GM19023 (cell line): ENCODE results near the gene KMT5C.

Experiments used
- ATAC-seq: cut with Tn5 transposase; IDR thresholded peaks from one replicate; pipeline ENCODE4 v1.9.1; 2021; ENCODE audit warnings: mild to moderate bottlenecking, moderate library complexity; ENCODE audit not compliant: unreplicated experiment

KMT5C gene

DNA sequence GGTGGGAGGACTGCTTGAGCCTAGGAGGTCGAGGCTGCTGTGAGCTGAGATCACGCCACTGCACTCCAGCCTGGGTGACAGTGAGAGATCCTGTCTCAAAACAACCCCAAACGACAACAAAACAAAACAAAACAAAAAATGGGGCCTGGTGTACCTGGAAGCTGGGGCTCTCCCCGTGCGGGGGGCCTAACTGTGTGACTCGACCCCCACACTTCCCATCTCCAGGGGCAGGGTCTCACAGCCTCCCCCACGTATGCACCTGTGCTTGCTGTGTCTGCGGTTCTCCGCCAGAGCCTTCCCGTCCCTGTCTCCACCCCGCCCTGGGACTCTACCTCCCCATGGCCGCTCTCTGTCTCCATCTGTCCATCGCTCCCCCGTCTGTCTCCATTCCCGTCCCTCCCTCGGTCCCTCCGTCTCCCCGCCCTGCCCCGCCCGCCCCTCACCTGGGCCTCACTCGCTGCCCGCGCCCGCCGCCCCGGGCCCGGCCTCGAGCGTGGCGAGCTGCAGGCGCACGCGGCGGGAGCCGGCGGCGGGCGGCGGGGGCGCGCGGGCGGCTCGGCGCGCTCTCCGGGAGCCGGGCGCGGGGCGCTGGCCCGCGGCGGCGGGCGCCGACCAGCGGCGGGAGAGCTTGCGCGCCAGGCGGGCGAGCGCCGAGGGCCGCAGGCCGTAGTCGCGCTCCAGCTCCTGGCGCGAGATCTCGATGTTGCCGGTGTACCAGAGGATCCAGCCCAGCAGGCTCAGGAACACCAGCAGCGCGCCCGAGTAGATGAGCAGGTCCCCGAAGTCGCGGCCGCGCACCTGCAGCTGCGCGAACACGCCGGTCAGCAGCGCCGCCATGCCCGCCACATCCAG, 43.8 kb downstream of the KMT5C start:
- ATAC-seq: no peak

DNA sequence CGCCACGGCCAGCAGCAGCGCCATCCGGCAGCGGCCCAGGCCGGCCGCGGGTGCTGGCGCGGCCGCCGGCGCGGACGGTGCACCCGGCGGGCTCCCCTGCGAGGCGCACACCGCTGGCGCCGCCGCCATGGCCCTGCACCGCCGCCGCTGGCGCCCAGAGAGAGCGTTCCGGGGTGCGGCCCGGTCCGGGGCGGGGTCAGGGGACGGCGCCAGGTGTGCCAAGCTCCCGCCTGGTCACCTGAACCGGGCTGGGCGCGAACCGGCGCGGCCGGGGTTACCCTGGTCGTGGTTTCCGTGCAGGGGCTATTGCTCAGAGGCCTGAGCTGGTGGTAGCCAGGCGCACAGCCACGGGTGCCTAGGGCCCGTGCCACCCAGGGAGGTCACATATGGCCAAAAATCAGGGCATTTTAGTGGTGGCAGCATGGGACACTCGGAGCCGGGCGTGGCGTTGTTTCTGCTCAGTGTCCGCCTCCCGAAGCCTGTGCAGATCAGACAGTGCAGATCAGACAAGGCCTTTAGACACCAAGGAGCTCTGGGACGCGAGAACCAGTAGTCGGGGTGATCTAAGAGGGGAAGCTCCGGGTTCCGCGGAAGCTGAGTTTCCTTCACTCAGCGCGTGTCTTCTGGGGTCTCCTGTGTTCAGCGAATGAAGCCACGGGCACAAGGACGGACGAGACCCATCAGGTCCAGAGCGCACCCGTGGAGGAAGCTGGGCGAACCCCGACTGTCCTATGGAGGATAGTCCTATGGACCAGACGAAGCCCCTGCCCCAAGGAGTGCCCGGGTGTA, 44.6 kb downstream of the KMT5C start, which contains the start of gene TMEM238:
TMEM238 (minus strand) TSS at position 162 of the 789 bp plus-strand sequence; CDS start at position 129, 33 bp downstream.
- ATAC-seq: no peak

DNA sequence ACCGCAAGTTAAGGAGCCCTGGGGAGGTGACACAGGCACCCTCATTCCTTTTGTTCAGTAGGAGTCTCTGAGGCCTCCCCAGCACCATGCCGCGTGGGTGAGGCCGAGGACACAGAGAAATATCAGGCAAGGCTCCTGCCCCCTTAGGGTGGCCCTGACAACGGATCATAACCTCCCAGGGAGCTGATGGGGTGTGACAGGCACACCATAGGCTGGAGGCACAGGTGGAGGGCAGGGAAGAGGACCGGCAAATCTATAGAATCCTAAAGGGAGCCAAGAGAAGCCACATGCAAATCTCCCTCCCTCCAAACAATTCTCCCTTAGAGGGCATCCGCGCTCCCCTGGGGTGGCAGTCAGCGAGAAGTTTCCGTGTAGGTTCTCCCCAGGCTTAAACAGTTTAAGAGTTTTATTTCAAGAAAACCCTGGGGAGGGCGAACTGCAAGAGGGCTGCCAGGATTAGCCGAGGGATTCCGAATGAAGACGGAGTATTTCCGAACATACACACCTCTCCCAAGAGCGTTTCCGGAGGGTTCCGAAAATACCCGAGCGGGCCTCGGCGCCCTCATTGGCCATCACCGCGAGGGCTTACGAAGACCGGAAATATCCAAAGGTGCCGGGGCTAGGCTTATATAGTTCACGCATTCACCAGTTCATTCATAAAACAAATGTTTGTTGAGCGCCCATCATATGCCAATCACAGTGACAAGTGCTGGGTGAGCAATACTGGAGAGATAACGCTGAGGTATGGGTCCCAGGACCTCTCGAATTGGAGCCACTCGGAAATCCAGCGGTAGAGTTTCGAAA, 45.4 kb downstream of the KMT5C start:
- peak; percentile 52 for ATAC-seq

DNA sequence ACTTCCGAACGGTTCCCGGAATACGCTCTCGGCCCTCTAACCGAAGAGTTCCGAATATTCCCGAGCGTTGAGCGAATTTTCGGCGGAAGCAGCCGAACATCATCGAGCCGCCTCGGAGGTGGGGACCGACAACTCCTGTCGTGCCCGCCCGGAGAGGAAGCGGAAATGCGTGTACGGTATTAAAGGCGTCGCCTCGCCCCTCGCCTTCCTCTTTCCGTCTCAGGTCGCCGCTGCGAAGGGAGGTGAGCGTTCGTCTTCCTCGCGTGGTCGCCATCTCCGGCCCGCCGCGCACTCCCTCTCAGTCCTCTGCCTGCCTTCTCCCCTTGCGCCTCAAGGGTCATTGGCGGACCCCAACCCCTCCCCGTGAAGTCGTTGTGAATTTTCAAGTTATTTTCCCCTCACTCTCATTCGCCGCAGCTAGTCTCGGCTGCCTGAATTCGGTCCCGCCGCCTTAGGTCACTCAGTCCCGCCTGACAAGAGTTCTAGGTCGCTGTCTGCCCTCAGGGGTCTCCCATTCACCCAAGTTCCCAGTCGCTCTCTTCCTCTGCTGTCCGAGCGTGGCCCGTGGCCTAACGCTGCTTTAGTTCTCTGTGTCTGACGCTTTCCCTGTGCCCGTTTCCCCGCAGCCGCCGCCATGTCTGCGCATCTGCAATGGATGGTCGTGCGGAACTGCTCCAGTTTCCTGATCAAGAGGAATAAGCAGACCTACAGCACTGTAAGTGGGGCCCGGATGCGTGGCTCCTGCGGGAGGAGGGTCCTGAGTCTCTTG, 46.2 kb downstream of the KMT5C start, which contains the start of gene RPL28:
RPL28 (plus strand) TSS at position 209 of the 769 bp plus-strand sequence; CDS start at position 635, 426 bp downstream.
- peak; percentile 69 for ATAC-seq

DNA sequence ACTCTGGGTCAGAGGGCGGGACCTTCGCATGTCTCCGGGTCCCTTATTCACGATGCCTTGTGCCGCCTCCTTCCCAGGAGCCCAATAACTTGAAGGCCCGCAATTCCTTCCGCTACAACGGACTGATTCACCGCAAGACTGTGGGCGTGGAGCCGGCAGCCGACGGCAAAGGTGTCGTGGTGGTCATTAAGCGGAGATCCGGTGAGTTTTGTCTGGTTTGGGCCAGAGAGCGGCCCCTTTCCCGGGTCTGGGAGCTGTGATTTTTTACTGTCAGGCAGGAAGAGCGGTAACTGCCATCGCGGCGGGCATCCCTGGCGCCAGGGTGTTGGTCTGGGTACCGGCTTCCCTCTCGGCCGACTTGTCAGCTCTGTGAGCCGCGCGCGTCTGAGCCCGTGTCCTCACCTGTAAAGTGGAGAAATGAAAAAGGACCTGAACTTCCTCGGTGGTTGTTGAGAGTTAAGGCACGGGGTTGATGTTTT, 46.9 kb downstream of the KMT5C start:
- no peak for ATAC-seq

DNA sequence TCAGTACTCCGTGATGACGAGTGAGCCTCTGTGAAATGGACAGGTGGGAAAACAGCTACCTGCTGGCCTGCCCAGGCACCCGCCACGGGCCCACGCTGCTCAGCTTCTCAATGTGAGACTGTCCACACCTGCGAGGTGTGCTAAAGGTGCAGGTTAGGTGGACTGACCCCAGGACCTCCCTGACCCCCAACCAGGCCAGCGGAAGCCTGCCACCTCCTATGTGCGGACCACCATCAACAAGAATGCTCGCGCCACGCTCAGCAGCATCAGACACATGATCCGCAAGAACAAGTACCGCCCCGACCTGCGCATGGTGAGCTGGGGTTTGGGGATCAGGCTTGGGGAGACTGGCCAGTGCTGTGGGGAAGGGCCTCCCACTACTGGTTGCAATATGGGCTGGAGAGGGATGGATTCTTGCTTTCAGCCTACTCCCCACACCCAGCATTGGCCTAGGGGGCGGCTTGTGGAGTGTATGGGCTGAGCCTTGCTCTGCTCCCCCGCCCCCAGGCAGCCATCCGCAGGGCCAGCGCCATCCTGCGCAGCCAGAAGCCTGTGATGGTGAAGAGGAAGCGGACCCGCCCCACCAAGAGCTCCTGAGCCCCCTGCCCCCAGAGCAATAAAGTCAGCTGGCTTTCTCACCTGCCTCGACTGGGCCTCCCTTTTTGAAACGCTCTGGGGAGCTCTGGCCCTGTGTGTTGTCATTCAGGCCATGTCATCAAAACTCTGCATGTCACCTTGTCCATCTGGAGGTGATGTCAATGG, 48.2 kb downstream of the KMT5C start:
- no peak for ATAC-seq

DNA sequence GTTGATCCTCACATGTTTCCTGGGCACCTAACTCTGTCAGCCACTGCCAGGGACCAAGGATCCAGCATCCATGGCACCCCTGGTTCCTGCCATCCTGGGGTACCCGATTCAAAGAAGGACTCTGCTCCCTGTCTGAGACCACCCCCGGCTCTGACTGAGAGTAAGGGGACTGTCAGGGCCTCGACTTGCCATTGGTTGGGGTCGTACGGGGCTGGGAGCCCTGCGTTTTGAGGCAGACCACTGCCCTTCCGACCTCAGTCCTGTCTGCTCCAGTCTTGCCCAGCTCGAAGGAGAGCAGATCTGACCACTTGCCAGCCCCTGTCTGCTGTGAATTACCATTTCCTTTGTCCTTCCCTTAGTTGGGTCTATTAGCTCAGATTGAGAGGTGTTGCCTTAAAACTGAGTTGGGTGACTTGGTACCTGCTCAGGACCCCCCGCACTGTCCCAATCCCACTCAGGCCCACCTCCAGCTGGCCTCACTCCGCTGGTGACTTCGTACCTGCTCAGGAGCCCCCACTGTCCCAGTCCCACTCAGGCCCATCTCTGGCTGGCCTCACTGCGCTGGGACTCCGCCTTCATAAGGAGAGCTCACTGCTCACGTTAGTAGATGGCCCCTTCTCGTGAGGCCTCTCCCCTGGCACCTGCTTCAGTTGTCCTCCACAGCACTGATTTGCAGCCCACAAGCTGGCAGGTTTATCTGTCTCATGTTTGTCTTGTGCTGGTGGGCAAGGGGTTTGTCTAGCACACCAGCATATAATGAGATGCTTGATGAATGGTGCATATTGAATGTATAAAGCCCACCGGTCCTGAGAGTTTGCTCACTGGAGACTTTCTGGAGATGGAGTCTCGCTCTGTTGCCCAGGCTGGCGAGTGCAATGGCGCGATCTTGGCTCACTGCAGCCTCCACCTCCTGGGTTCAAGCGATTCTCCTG, 50.0 kb downstream of the KMT5C start:
- ATAC-seq: no peak

DNA sequence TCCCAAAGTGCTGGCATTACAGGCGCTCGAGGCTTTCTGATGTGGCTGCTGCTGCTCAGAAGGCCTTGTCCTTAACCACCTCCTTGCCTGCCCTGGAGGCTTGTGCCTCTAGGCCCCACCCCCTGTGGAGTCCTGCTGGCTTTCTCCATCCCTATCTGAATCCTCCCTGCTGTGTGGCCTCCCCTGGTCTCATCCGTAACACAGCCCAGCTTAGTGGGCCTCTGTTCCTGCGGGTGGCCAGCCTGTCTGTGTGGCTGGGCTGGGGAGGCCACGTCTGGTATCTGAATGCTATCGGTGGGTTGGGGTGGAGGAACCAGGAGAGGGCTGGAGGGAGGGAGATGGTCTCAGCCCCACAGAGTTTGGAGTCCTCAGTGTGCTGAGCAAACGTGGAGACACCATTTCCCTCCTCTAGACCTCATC, 50.8 kb downstream of the KMT5C start:
- ATAC-seq: no peak

DNA sequence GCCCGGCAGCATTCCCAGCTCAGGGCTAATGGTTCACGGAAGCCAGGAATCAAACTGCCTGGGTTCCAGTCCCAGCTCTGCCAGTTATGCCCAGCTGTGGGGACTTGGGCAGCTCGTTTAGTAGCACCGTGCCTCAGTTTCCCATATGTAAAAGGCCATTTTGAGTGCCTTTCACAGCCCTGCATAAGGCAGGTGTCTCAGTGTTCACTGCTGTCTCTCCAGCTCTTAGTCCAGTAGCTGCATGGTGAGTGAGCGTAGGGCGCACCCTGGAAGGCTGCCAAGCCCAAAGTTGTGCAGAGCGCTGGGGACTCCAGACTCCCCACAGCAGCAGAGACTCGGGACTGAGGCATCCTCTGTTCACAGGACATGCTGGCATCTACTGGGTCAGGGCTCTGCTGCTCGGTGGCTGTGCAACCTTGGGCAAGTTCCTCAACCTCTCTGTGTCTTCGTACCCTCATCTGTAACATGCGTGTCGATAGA, 51.6 kb downstream of the KMT5C start:
- ATAC-seq: no peak

DNA sequence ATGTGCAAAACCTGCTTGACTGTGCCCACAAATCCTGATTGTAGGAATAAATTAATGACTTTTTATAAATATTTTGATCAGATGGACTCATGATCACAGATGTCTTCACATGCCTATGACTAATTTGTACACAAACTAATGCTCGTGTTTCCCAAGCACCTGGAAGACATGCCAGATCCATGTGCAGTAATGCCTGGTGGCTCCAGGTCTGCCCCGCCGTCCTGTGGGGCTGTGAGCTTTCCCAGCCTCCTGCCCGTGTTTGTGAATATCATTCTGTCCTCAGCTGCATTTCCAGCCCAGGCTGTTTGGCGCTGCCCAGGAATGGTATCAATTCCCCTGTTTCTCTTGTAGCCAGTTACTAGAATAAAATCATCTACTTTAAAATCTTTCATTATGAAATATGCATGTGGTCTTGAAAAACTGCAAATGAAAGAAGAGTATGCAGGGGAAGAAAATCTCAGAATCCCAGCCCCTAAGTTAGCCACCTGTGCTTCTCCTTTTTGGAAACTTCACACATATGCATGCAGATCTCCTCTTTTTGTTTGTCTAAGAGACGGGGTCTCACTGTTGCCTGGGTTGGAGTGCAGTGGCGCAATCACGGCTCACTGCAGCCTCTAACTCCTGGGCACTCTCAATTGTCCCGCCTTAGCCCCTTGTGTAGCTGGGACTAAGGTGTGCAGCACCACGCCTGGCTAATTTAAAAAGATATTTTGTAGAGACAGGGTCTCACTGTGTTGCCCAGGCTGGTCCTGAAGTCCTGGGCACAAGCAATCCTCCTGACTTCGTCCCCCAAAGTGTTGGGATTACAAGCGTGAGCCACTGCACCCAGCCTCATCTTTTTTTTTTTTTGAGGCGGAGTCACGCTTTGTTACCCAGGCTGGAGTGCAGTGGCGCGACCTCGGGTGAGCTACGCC, 52.3 kb downstream of the KMT5C start:
- no peak for ATAC-seq

DNA sequence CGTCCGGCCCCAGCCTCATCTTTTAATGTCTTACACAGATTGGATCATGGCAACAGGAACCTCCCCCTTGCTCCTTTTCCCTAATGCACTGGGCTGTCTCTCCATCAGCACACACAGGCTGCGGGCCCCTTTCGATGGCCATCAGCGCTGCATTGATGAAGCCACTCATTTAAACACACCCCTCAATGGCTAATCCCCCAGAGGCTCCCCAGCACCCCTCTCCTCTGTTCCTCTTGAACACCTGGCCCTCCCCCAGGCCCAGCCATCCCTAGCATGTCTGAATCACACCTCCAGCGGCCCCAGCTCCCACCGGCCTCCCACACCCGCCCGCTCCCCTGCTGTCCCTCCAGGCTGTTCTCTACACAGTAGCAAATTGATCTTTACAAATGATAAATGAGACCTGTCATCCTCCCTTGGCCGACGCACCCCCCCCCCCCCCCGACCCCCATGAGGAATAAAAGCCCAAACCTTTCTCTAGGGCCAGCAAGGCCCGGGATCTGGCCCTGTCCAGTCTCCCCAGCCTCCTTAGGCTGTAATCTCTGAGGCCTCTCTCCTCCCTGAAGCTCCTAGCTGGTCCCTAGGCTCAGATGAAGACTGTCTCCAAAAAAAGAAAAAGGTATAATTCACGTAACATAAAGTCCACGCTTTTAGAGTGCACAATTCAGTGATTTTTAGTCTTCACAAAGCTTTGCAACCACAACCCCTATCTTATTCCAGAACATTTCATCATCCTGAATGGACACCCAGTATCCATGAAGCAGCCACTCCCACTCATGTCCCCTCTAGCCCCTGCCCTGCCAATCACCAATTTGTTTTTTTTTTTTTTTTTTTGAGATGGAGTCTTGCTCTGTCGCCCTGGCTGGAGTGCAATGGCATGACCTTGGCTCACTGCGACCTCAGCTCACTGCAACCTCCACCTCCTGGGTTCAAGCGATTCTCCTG, 53.4 kb downstream of the KMT5C start:
- ATAC-seq: no peak
